Activated CD4-positive, CD25-positive, alpha-beta regulatory T cell treated with anti-CD3 and anti-CD28 coated beads, Interleukin-2, amount 50 U/mL, for 16 hours (primary cell): ENCODE results near the gene B3GAT1.

Experiments
- DNase-seq: peaks from one replicate; pipeline ENCODE4 v3.0.0-alpha.2; 2020; ENCODE audit warnings: low read depth, low spot score

B3GAT1 gene

GRCh38 chr11:134390706-134391569, 21.1 kb downstream of the B3GAT1 start:
- DNase-seq: no peak

GRCh38 chr11:134389464-134390180, 22.4 kb downstream of the B3GAT1 start:
- DNase-seq: no peak

GRCh38 chr11:134388590-134388989, 23.5 kb downstream of the B3GAT1 start:
- no peak for DNase-seq

DNA sequence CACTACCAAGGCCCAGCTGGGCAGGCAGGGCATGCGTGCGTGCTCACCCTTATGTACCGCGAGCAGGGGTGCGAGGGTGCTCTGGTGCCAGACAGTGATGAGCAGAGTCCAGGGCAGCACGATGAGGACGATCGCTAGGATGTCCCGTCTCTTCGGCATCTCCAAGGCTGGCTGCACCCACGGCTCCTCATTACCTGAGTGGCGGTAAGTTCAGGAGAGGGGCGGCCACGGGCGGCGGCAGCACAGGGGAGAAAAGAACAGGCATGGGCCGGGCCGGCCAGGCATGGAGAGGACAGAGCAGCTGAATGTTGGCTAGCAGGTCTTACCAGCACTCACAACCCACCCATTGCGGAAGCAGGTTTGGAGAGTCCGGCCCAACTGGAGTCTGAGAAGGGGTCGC, 24.5 kb downstream of the B3GAT1 start:
- no peak for DNase-seq

DNA sequence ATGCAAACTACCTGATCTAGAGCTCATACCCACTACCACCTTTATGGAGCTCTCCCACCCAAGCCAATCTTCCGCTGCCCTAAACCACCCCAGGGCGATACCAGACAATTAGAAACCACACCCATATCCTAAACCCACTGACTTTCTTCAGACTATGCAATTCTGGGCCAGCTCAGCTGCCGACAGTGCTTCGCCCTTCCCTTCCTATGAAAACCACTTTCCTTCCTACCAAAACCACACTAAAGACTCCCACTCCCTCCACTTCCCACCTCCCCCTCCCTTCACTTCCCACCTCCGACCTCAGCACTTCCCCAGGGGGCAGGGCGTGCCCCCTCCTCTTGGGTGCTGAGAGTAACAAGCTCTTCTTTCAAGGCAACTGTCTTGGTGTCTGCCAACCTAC, 25.1 kb downstream of the B3GAT1 start:
- no peak for DNase-seq

GRCh38 chr11:134385774-134386565, 26.1 kb downstream of the B3GAT1 start:
- DNase-seq: no peak

- no peak for DNase-seq
Measured at GRCh38 chr11:134385171-134385570, 26.9 kb downstream of the B3GAT1 start.

- DNase-seq: no peak
Measured at GRCh38 chr11:134384406-134384805, 27.6 kb downstream of the B3GAT1 start.

DNA sequence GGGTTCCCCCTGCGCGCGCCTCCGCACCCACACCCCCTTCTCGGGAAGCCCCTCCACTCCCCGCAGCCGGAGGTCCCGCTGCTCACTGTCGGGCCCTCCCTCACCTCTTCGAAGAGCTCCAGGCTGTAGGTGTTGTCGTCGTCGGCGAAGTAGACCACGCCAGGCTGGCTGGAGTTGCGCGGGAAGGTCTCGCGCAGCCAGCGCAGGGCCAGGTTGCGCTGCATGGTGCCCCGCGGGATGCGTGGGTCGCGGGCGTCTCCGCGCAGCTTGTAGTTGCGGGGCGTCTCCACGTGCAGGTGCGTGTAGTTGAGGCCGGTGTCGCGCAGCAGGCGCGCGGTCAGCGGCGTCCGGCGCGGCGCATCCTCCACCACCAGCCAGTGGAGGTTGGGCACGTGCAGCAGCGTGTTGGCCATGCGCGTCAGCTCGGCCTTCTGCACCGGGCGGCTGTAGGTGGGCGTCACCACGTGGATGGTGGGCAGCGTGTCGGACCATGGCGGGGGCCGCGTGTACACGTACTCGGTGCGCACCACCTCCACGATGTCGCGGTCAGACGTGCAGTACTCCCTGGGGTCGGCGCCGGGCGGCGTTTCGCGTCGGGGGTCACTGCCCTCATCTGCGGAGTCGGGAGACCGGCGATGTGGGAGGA, 28.3 kb downstream of the B3GAT1 start:
- no peak for DNase-seq

- no peak for DNase-seq
Measured at GRCh38 chr11:134382830-134383229, 29.2 kb downstream of the B3GAT1 start.

- no peak for DNase-seq
Measured at GRCh38 chr11:134382257-134382656, 29.8 kb downstream of the B3GAT1 start.

DNA sequence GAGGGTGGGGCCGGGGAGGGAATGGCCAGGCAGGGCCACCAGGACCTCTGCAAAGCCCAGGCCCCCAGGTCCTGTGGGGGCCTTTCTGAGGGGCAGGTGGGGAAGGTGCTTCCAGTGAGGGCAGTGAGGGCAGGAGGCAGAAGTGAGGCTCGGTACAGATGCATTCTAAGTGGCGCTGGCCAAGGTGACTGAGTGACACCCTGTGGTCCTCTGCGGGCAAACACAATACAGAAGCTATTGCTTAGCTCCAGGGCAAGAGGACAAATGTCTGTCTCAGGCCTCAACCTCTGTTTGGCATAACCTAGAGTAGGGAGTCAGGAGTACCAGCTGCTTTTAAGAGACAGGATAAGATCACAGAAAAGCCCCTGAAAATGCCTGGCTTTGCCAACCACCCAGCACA, 31.3 kb downstream of the B3GAT1 start:
- DNase-seq: no peak

DNA sequence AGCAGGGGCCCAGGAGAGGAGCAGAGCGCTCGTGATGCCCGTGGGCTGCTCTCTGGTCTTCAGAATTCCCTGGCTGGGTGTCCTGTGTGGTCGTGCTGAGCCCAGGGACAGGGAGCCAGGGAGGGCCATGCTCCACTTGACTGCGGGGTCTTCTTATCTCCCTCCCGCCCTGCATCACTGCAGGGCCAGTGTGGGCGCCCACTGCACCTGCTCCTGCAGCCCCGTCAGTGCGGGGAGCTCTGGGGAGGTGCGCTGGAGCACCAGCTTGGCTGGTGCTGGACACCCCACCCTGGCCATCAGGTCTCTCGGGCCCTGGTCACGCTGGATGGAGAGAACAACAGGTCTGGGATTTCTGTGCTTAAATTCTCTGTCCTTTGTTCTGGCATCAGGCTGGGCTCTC, 31.8 kb downstream of the B3GAT1 start:
- no peak for DNase-seq

DNA sequence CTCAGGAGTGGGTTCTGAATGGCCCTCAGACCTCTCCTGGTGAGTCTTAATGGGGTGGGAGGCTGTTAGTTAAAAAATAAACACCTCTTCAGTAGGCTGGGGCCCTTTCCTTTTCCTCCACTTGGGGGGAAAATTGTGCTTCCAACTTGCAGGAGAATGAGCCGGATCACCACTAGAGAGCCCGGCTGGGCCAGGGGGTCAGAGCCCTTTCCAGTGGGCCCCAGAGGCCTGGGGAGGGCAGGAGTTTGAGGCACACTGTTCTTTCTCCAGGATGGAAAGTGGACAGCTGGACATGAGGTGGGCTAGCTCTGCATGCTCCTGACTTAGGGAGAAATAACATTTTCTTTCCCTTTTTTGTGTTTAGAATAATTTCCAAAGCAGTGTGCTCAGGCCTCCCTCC, 32.8 kb downstream of the B3GAT1 start:
- no peak for DNase-seq

DNA sequence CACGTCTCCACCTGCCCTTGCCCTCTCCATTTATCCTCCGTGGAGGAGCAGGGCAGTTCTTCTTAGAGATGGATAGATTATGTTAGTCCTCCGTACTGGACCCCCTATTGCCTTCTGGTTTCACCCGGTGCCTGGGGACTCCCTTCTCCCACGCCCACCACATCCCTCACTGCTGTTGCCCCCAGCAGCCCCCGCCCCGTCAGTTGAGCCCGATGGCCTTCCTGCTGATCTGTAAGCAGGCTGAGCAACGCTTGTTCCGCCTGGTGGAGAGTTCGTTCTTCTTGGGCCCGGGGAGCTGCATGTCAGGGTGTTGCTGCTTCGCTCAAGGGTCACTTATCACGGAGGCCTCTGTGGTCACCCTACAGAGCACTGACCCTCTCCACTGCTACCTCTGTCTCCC, 34.2 kb downstream of the B3GAT1 start:
- no peak for DNase-seq

DNA sequence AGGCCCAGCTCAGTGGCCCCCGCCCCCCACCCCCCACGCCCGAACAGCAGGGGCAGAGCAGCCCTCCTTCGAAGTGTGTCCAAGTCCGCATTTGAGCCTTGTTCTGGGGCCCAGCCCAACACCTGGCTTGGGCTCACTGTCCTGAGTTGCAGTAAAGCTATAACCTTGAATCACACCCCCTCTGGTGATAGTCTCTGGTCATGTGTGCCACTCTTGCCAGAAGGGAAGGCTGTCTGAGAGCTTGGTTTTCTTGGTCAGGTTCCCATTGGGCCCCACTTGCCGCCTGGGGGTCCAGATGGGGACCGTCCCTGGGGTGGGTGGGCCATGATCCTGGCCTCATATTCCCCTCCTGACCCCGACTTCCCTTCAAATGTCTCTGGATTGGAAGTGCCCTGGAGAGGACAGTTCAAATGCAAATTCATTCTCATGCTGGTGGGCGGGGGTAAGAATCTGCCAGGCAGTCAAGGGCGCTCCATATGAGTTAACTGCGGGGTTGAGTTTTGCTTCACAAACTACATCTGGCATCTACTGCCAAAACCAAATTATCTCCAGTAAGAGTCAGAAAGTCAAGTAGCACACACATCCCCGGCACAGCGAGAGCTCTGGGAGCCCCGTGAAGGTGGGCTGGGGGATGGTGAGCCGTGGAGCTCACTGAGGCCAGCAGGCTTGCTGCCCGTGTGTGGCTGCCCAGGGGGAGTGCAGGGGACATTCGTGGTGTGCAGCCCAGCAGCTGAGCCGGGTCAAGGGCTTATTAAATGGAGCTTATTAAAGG, 35.7 kb downstream of the B3GAT1 start:
- no peak for DNase-seq

DNA sequence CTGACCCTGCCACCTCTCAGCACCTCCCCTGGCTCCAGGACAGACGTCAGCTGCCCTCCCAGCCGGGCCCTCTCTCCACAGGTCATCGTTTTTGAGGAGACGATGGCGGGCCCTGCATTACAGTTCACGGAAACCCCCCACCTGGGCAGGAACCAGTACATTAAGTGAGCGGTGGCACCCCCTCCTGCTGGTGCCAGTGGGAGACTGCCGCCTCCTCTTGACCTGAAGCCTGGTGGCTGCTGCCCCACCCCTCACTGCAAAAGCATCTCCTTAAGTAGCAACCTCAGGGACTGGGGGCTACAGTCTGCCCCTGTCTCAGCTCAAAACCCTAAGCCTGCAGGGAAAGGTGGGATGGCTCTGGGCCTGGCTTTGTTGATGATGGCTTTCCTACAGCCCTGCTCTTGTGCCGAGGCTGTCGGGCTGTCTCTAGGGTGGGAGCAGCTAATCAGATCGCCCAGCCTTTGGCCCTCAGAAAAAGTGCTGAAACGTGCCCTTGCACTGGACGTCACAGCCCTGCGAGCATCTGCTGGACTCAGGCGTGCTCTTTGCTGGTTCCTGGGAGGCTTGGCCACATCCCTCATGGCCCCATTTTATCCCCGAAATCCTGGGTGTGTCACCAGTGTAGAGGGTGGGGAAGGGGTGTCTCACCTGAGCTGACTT, 37.0 kb downstream of the B3GAT1 start:
- no peak for DNase-seq

GRCh38 chr11:134374171-134374570, 37.9 kb downstream of the B3GAT1 start:
- DNase-seq: no peak

- DNase-seq: no peak
Measured at GRCh38 chr11:134373591-134374052, 38.4 kb downstream of the B3GAT1 start.

- no peak for DNase-seq
Measured at GRCh38 chr11:134372961-134373360, 39.1 kb downstream of the B3GAT1 start.
